ENCODE results near the gene CERK. TPM values are rescaled to one million over a fixed set of nuclear protein-coding genes. Genes with fewer than 3 reads are reported as not detected.
A peak's percentile ranks its signal among the peaks of the same experiment; 100 is the strongest.

CERK gene
- total RNA-seq, 1 experiment from 2014 or later = 11.6 TPM

DNA sequence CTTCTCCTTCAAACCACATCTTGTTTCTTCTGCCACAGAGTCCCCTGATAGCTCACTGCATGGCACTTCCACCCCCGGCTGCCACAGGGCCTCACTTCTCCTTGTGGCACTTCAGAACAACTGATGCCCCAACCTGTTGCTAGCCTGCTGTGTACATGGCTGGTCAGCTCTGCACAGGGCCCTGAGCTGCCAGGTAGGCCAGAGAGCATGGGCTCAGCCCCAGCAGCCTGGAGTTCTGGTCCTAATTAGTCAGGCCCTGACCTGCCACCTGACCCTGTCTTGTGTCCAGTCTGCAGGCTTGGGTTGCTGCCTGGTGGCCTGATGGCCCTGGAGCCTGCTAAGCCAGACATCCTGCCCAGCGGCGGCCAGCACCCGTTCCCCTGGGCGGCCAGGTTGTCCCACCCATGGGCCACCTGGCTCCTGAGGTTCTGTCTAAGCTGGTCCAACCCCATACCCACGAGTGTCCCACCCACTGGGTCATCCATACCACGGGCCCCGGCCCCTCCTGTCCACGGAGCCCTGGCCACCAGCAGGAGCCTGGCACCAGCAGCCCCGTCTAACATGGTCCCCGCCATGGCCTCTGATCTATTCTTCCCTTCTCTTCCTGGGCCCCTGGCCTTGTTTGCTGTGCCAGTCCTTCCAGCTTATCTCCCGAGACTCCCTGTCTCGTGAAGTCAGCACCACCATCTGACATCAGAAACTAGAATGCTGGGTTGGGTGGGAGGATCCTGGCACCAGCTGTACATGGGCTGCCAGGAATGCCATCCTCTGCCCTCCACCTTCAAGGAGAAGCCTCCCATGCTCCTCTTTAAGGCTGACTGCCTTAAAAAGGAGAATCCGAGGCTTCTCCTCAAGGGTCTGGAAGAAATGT lies 3.1 kb upstream of the CERK start:
- no peaks in the 10 kb centered on the region for H3K9me3 Mint-ChIP-seq (ENCODE audit: unreplicated experiment)
- no peak overlapping the region for H3K27ac Mint-ChIP-seq (ENCODE audit: low read depth, unreplicated experiment)
- intact Hi-C loops (cut with micrococcal nuclease) = no loop called here
- TF ChIP-seq CTCF (IDR thresholded peaks at IDR 0.05; ENCODE audit: unreplicated experiment) = no peak
- H3K4me3 Mint-ChIP-seq (ENCODE audit: unreplicated experiment) = no peak overlapping the region
- H3K4me1 Mint-ChIP-seq (ENCODE audit: insufficient read depth, unreplicated experiment) = peaks cover 10% of the 10 kb centered on the region
- BruUV-seq (replicated peaks) = no TSS peak
- no peak for DNase-seq (ENCODE audit: unreplicated experiment)
- ChIA-PET POLR2A (interaction anchor here (1.8 kb wide), 1 partner anchor 22 kb away, joined by 4 read pairs; the partner anchor contains the start of gene TBC1D22A), CTCF (interaction anchor here (0.5 to 1.5 kb wide), 6 partner anchors 10 to 388 kb away, joined by 3 to 4 read pairs (median 4); no protein-coding TSS in a partner anchor)
- H3K36me3 Mint-ChIP-seq (ENCODE audit: insufficient read depth, unreplicated experiment) = no peaks in the 10 kb centered on the region
- peaks cover 6% of the 10 kb centered on the region for H3K27me3 Mint-ChIP-seq (ENCODE audit: insufficient read depth, unreplicated experiment)

GRCh38 chr22:46739094-46739870 lies 1.2 kb upstream of the CERK start:
- DNase-seq (ENCODE audit: unreplicated experiment) = no peak
- no TSS peak for BruUV-seq (replicated peaks)
- no peaks in the 10 kb centered on the region for H3K27me3 Mint-ChIP-seq (ENCODE audit: insufficient read depth, unreplicated experiment)
- ChIA-PET CTCF (interaction anchor here (0.7 to 0.8 kb wide), 3 partner anchors 20 to 176 kb away, joined by 3 read pairs; no protein-coding TSS in a partner anchor), POLR2A (interaction anchor here (1.0 to 1.9 kb wide), 3 partner anchors 15 to 25 kb away, joined by 3 to 4 read pairs (median 4); partner anchors contain the start of gene TBC1D22A)
- no peak for TF ChIP-seq CTCF (IDR thresholded peaks at IDR 0.05; ENCODE audit: unreplicated experiment)
- H3K4me3 Mint-ChIP-seq (ENCODE audit: unreplicated experiment) = peak overlapping the region; percentile 80
- no peak overlapping the region for H3K27ac Mint-ChIP-seq (ENCODE audit: low read depth, unreplicated experiment)
- no peaks in the 10 kb centered on the region for H3K36me3 Mint-ChIP-seq (ENCODE audit: insufficient read depth, unreplicated experiment)
- intact Hi-C loops (cut with micrococcal nuclease) = loop anchor here (10.0 kb wide), 1 partner anchor 174 kb away; no protein-coding TSS in a partner anchor
- peaks cover 10% of the 10 kb centered on the region for H3K4me1 Mint-ChIP-seq (ENCODE audit: insufficient read depth, unreplicated experiment)
- H3K9me3 Mint-ChIP-seq (ENCODE audit: unreplicated experiment) = no peaks in the 10 kb centered on the region

GRCh38 chr22:46738647-46739093 lies 618 bp upstream of the CERK start:
- no peaks in the 10 kb centered on the region for H3K27me3 Mint-ChIP-seq (ENCODE audit: insufficient read depth, unreplicated experiment)
- H3K9me3 Mint-ChIP-seq (ENCODE audit: unreplicated experiment) = no peaks in the 10 kb centered on the region
- BruUV-seq (replicated peaks) = no TSS peak
- no peak overlapping the region for H3K27ac Mint-ChIP-seq (ENCODE audit: low read depth, unreplicated experiment)
- H3K4me3 Mint-ChIP-seq (ENCODE audit: unreplicated experiment) = peak overlapping the region; percentile 80
- intact Hi-C loops (cut with micrococcal nuclease) = loop anchor here (10.0 kb wide), 1 partner anchor 174 kb away; no protein-coding TSS in a partner anchor
- CTCF ChIA-PET = interaction anchor here (0.7 to 0.8 kb wide), 2 partner anchors 22 to 176 kb away, joined by 3 read pairs; no protein-coding TSS in a partner anchor
- no peaks in the 10 kb centered on the region for H3K36me3 Mint-ChIP-seq (ENCODE audit: insufficient read depth, unreplicated experiment)
- DNase-seq (ENCODE audit: unreplicated experiment) = no peak
- POLR2A ChIA-PET = interaction anchor here (1.0 to 1.9 kb wide), 3 partner anchors 16 to 26 kb away, joined by 3 to 4 read pairs (median 4); partner anchors contain the start of gene TBC1D22A
- no peak for TF ChIP-seq CTCF (IDR thresholded peaks at IDR 0.05; ENCODE audit: unreplicated experiment)
- peaks cover 10% of the 10 kb centered on the region for H3K4me1 Mint-ChIP-seq (ENCODE audit: insufficient read depth, unreplicated experiment)

Measured in MCF 10A (cell line).